Measurements from ENCODE around the gene CELF1. TPM values are rescaled to one million over a fixed set of nuclear protein-coding genes. Genes with fewer than 3 reads are reported as not detected.

Gene CELF1
- total and polyA plus RNA-seq, 4 donors = 83.0 to 168 (median 121) TPM

- no peak for DNase-seq (ENCODE audit: low read depth in 4 of 6, low spot score in 6 of 6)
- Histone ChIP-seq H3K36me3 (ENCODE audit: control insufficient read depth, insufficient read depth, low read length) (peaks cover 4% of the 10 kb centered on the region), H3K27me3 (ENCODE audit: control insufficient read depth, insufficient read depth, low read length) (no peaks in the 10 kb centered on the region), H3K4me1 (ENCODE audit: control insufficient read depth, insufficient read depth, low read length) (no peaks in the 10 kb centered on the region), H3K9me3 (ENCODE audit: control insufficient read depth, insufficient read depth, low read length) (no peaks in the 10 kb centered on the region), H3K4me3 (ENCODE audit: low read depth, low read length) (no peak overlapping the region), H3K27ac (ENCODE audit: low read depth, low read length) (no peak overlapping the region)
- WGBS (ENCODE audit: insufficient coverage) = 89% methylated on average over 12 of the region's 12 CpGs
Measured at GRCh38 chr11:47447906-47448305, 105.0 kb downstream of the CELF1 start.

GRCh38 chr11:47446833-47447232 is 106.1 kb downstream of the CELF1 start:
- WGBS (ENCODE audit: insufficient coverage) = 93% methylated on average over 9 of the region's 9 CpGs
- Histone ChIP-seq H3K36me3 (ENCODE audit: control insufficient read depth, insufficient read depth, low read length) (peaks cover 4% of the 10 kb centered on the region), H3K27me3 (ENCODE audit: control insufficient read depth, insufficient read depth, low read length) (no peaks in the 10 kb centered on the region), H3K27ac (ENCODE audit: low read depth, low read length) (no peak overlapping the region), H3K9me3 (ENCODE audit: control insufficient read depth, insufficient read depth, low read length) (no peaks in the 10 kb centered on the region), H3K4me3 (ENCODE audit: low read depth, low read length) (no peak overlapping the region), H3K4me1 (ENCODE audit: control insufficient read depth, insufficient read depth, low read length) (no peaks in the 10 kb centered on the region)
- DNase-seq (ENCODE audit: low read depth in 4 of 6, low spot score in 6 of 6) = no peak

GRCh38 chr11:47445840-47446239 is 107.1 kb downstream of the CELF1 start:
- 95% methylated on average over 4 of the region's 4 CpGs for WGBS (ENCODE audit: insufficient coverage)
- no peak overlapping the region for H3K4me3 ChIP-seq (ENCODE audit: low read depth, low read length)
- H3K4me1 ChIP-seq (ENCODE audit: control insufficient read depth, insufficient read depth, low read length) = no peaks in the 10 kb centered on the region

GRCh38 chr11:47443817-47444216 is 109.1 kb downstream of the CELF1 start:
- Histone ChIP-seq H3K36me3 (ENCODE audit: control insufficient read depth, insufficient read depth, low read length) (peaks cover 1% of the 10 kb centered on the region), H3K4me1 (ENCODE audit: control insufficient read depth, insufficient read depth, low read length) (peaks cover under 1% of the 10 kb centered on the region), H3K27me3 (ENCODE audit: control insufficient read depth, insufficient read depth, low read length) (no peaks in the 10 kb centered on the region), H3K9me3 (ENCODE audit: control insufficient read depth, insufficient read depth, low read length) (no peaks in the 10 kb centered on the region), H3K4me3 (ENCODE audit: low read depth, low read length) (no peak overlapping the region), H3K27ac (ENCODE audit: low read depth, low read length) (no peak overlapping the region)
- WGBS (ENCODE audit: insufficient coverage) = no CpG with 5 or more reads among the region's 3 CpGs
- no peak for DNase-seq (ENCODE audit: low read depth in 4 of 6, low spot score in 6 of 6)

More at GRCh38 chr11:47445840-47446239, 107.1 kb downstream of the CELF1 start:
- H3K27ac ChIP-seq (ENCODE audit: low read depth, low read length) = no peak overlapping the region
- no peaks in the 10 kb centered on the region for H3K9me3 ChIP-seq (ENCODE audit: control insufficient read depth, insufficient read depth, low read length)
- no peak for DNase-seq (ENCODE audit: low read depth in 4 of 6, low spot score in 6 of 6)
- peaks cover 4% of the 10 kb centered on the region for H3K36me3 ChIP-seq (ENCODE audit: control insufficient read depth, insufficient read depth, low read length)
- H3K27me3 ChIP-seq (ENCODE audit: control insufficient read depth, insufficient read depth, low read length) = no peaks in the 10 kb centered on the region

- Histone ChIP-seq H3K9me3 (ENCODE audit: control insufficient read depth, insufficient read depth, low read length) (no peaks in the 10 kb centered on the region), H3K27me3 (ENCODE audit: control insufficient read depth, insufficient read depth, low read length) (no peaks in the 10 kb centered on the region), H3K36me3 (ENCODE audit: control insufficient read depth, insufficient read depth, low read length) (no peaks in the 10 kb centered on the region), H3K27ac (ENCODE audit: low read depth, low read length) (no peak overlapping the region), H3K4me3 (ENCODE audit: low read depth, low read length) (no peak overlapping the region), H3K4me1 (ENCODE audit: control insufficient read depth, insufficient read depth, low read length) (peaks cover 7% of the 10 kb centered on the region)
- DNase-seq (ENCODE audit: low read depth in 4 of 6, low spot score in 6 of 6) = peak in 1 of 6 donors; percentile 52
- 81% methylated on average over 10 of the region's 12 CpGs for WGBS (ENCODE audit: insufficient coverage)
Measured at GRCh38 chr11:47443028-47443700, 109.8 kb downstream of the CELF1 start.

GRCh38 chr11:47442514-47442913 is 110.4 kb downstream of the CELF1 start:
- 60% methylated on average over 8 of the region's 8 CpGs for WGBS (ENCODE audit: insufficient coverage)
- Histone ChIP-seq H3K36me3 (ENCODE audit: control insufficient read depth, insufficient read depth, low read length) (no peaks in the 10 kb centered on the region), H3K4me3 (ENCODE audit: low read depth, low read length) (no peak overlapping the region), H3K27ac (ENCODE audit: low read depth, low read length) (no peak overlapping the region), H3K4me1 (ENCODE audit: control insufficient read depth, insufficient read depth, low read length) (peaks cover 14% of the 10 kb centered on the region), H3K9me3 (ENCODE audit: control insufficient read depth, insufficient read depth, low read length) (no peaks in the 10 kb centered on the region), H3K27me3 (ENCODE audit: control insufficient read depth, insufficient read depth, low read length) (no peaks in the 10 kb centered on the region)
- no peak for DNase-seq (ENCODE audit: low read depth in 4 of 6, low spot score in 6 of 6)

DNA sequence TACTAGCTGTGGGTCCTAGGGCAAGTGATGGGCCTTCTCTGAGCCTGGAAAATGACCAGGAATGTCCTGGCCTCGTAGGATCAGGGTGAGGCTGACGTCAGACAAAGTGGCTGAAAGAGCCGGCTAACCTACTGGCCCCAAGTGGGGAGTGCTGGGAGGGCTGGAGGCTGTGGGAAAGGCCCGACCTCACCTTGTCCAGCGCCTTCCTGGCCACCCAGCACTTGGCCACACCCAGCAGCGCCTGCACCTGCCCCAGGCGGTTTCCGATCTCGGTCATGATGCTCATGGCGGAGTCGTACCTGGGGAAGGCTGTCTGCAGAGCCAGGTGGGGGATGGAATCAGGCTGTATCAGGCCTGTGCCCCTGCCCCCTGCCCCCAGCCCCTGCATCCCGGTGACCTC is 111.5 kb downstream of the CELF1 start:
- H3K27me3 ChIP-seq (ENCODE audit: control insufficient read depth, insufficient read depth, low read length) = no peaks in the 10 kb centered on the region
- WGBS (ENCODE audit: insufficient coverage) = 84% methylated on average over 10 of the region's 12 CpGs

GRCh38 chr11:47440054-47440476 is 112.9 kb downstream of the CELF1 start:
- DNase-seq (ENCODE audit: low read depth in 4 of 6, low spot score in 6 of 6) = no peak
- Histone ChIP-seq H3K27ac (ENCODE audit: low read depth, low read length) (no peak overlapping the region), H3K27me3 (ENCODE audit: control insufficient read depth, insufficient read depth, low read length) (no peaks in the 10 kb centered on the region), H3K4me1 (ENCODE audit: control insufficient read depth, insufficient read depth, low read length) (peaks cover 26% of the 10 kb centered on the region), H3K36me3 (ENCODE audit: control insufficient read depth, insufficient read depth, low read length) (no peaks in the 10 kb centered on the region), H3K9me3 (ENCODE audit: control insufficient read depth, insufficient read depth, low read length) (no peaks in the 10 kb centered on the region), H3K4me3 (ENCODE audit: low read depth, low read length) (no peak overlapping the region)
- WGBS (ENCODE audit: insufficient coverage) = 70% methylated on average over 2 of the region's 2 CpGs

More for the DNA sequence above, 111.5 kb downstream of the CELF1 start:
- Histone ChIP-seq H3K27ac (ENCODE audit: low read depth, low read length) (no peak overlapping the region), H3K4me3 (ENCODE audit: low read depth, low read length) (no peak overlapping the region), H3K4me1 (ENCODE audit: control insufficient read depth, insufficient read depth, low read length) (peaks cover 17% of the 10 kb centered on the region), H3K9me3 (ENCODE audit: control insufficient read depth, insufficient read depth, low read length) (no peaks in the 10 kb centered on the region), H3K36me3 (ENCODE audit: control insufficient read depth, insufficient read depth, low read length) (no peaks in the 10 kb centered on the region)
- no peak for DNase-seq (ENCODE audit: low read depth in 4 of 6, low spot score in 6 of 6)

- Histone ChIP-seq H3K4me3 (ENCODE audit: low read depth, low read length) (no peak overlapping the region), H3K36me3 (ENCODE audit: control insufficient read depth, insufficient read depth, low read length) (no peaks in the 10 kb centered on the region), H3K4me1 (ENCODE audit: control insufficient read depth, insufficient read depth, low read length) (peaks cover 39% of the 10 kb centered on the region), H3K9me3 (ENCODE audit: control insufficient read depth, insufficient read depth, low read length) (no peaks in the 10 kb centered on the region), H3K27me3 (ENCODE audit: control insufficient read depth, insufficient read depth, low read length) (no peaks in the 10 kb centered on the region), H3K27ac (ENCODE audit: low read depth, low read length) (no peak overlapping the region)
- WGBS (ENCODE audit: insufficient coverage) = 88% methylated on average over 17 of the region's 18 CpGs
- no peak for DNase-seq (ENCODE audit: low read depth in 4 of 6, low spot score in 6 of 6)
Measured at GRCh38 chr11:47438721-47439120, 114.2 kb downstream of the CELF1 start.

GRCh38 chr11:47437746-47438418 is 115.0 kb downstream of the CELF1 start:
- Histone ChIP-seq H3K4me3 (ENCODE audit: low read depth, low read length) (no peak overlapping the region), H3K27me3 (ENCODE audit: control insufficient read depth, insufficient read depth, low read length) (no peaks in the 10 kb centered on the region), H3K36me3 (ENCODE audit: control insufficient read depth, insufficient read depth, low read length) (no peaks in the 10 kb centered on the region), H3K27ac (ENCODE audit: low read depth, low read length) (no peak overlapping the region), H3K9me3 (ENCODE audit: control insufficient read depth, insufficient read depth, low read length) (no peaks in the 10 kb centered on the region), H3K4me1 (ENCODE audit: control insufficient read depth, insufficient read depth, low read length) (peaks cover 46% of the 10 kb centered on the region)
- WGBS (ENCODE audit: insufficient coverage) = 32% methylated on average over 12 of the region's 16 CpGs
- DNase-seq (ENCODE audit: low read depth in 4 of 6, low spot score in 6 of 6) = peak in 3 of 6 donors; percentile 28 to 73 (median 35)

Data from spinal cord (tissue), 10 donors.